Measurements from ENCODE around the gene OR51L1.
"Not testable (repeated sequence)": the region's sequence is repeated elsewhere in the genome, so short reads cannot be mapped to it uniquely, and the experiment has no call there.

Gene OR51L1, protein sequence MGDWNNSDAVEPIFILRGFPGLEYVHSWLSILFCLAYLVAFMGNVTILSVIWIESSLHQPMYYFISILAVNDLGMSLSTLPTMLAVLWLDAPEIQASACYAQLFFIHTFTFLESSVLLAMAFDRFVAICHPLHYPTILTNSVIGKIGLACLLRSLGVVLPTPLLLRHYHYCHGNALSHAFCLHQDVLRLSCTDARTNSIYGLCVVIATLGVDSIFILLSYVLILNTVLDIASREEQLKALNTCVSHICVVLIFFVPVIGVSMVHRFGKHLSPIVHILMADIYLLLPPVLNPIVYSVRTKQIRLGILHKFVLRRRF

DNA sequence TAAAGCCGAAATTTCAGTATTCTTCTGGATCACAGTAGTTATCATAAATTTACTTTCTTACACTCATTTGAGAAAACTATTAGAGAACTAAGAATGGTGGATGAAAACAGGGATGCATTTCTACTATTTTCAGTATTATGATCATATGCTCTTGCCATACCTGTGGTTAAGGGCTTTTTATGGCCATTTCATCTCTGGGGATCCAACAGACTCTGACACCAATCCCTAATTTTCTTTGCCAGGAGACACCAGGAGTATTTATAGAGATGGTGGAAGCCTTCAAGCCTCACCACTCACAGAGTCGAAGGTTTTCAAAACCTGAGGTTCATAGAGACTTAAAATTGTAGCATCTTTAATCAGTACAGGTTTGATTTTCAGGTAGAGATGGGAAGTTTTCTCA lies at the start of gene OR51L1:
TSS of gene OR51L1 (plus strand) at position 301 of the 400 bp plus-strand sequence. CDS start 4,132 bp downstream, outside the sequence.
- no peak for DNase-seq

DNA sequence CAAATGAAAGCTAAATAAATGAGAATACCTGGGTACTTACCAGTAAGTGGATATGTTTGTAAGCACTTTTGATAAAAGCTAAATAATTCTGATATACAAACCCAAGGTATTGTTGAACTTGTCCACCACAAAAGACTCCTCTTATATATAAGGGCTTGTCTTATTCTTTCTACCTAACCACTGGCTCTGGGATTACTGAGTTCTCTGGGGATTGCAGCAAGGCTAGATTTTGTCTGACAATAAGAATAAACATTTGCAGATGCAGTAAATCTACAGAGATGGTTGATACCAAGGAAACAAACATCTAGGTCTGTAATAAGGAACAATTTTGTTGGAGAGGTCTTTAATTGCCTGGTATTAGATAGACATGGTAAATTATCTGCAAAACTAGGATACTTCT lies 47.1 kb upstream of the OR51L1 start, which contains the start of gene OR51A4:
TSS of gene OR51A4 (minus strand) at position 101 of the 400 bp plus-strand sequence. CDS start 505 bp downstream, outside the sequence.
- no peak for DNase-seq

DNA sequence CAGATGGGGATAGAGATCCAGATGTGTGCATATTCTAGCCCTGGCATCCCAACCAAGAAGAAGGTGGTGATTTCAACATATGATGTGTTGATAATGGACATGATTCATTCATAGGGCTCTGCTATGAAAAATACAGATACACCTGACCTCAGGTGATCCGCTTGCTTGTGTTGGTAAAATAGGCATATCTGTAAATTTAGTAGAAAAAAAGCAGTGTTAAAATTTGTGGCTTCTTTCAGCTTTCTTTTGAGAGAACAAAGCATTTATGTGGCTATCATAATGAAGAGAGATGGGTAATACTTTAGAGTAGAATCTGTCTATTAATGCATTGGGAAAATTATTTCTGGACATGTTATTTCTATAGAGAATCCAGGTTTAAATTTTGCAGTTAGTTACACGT lies 39.0 kb upstream of the OR51L1 start, which contains the start of gene OR51A2:
TSS of gene OR51A2 (minus strand) at position 101 of the 400 bp plus-strand sequence. CDS start at position 101, 0 bp downstream.
- DNase-seq = not testable (repeated sequence)

DNA sequence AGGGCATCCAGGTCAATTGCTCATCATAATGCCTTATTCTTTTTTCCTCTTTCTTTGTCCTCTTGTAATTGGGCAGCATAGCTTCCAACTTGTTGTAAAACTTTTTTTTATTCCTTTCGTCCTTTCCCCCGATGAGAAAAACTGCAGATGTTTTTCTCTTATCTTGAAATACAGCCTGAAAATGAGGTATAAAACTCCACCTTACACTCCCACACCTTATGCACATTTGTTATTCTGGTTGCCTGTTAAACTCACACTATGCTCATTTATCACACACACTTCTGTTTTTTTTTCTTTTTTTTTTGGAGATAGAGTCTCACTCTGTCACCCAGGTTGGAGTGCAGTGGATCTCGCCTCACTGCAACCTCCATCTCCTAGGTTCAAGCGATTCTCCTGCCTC lies 37.3 kb upstream of the OR51L1 start:
- no peak for DNase-seq

DNA sequence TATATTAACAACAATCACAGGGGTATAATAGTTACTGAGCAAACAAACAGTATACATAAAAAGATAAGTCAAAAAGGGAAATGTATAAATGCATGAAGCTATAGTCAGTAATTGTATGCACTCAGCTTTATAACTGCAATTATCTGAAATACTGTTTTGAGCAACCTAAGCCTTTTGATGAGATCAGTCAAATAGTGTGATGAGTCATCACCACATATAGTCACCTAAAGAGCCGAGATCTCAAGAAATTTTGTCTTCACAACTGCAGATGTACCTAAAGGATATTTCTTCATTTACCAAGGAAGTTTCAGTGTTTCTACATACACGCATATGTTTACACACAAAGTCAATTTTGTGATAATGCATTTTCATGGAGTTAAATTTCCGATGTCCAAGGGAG lies 33.8 kb upstream of the OR51L1 start:
- no peak for DNase-seq

DNA sequence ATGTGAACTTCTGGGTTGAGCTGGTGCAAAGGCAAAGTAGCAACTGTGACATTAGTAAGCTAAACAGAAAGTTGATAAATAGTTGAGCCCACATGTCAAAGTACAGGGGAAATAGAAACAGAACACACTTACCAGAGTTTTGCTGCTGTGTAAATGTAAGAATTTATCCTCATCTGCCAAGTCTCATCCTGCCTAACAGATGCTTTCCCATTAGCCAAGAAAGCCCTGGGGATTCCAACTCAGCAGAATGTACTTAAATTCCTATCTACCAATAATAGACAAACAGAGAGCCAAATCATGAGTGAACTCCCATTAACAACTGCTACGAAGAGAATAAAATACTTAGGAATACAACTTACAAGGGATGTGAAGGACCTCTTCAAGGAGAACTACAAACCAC lies 31.8 kb upstream of the OR51L1 start:
- no peak for DNase-seq

DNA sequence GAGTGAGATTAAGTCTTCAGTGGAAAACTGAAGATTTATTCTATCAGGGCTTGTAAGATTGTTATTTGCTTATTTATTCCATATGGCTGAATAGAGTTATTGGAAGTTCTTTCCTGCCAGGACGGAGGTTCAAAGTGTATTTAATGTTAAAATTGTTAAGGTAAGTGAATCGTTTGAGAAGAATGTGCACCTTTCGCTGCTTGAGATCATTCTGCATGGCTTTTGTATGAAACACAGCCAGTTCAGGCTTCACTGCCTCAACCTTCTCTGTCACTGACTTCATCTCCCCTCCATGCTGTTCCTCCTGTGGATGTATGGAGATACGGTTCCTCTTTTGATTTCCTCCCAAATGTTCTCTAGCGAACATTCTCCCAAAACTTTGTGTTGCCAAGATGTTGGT lies 19.2 kb upstream of the OR51L1 start:
- no peak for DNase-seq

DNA sequence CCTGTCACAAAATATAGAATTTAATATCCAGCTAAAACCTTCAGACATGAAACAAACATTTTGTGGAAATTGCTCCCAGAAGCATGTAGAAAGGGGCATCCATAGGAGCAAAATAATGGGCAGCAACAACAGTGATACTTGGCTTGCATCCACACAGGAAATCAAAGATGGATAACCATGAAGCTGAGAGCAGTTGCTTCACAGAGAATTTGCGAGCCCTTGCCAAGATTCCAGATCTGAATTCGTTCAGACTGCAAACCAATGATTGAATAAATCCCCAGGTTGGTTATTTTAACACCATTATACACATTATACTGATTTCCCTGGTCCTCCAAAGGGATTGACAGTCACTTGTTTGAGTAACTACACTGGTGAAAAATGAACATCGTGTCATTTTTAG lies 15.6 kb upstream of the OR51L1 start:
- DNase-seq = no peak

DNA sequence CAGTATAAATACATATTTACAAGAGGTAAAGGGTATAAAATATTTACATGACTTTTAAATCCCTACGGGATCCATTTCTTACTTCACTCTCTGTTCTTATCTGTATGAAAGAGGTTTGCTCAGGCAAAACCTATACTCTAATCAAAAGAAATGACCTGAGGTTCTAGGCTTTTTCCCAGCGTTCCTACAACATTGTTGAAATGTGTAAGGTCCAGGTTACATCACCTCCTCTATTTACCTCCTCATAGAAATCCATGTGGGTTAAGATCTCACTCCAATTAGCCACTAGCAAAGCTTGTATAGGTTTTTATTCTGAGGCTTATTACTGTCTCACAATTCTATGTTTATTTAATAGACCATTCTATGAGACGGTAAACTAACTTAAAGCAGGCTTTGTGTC lies 12.0 kb upstream of the OR51L1 start:
- no peak for DNase-seq

DNA sequence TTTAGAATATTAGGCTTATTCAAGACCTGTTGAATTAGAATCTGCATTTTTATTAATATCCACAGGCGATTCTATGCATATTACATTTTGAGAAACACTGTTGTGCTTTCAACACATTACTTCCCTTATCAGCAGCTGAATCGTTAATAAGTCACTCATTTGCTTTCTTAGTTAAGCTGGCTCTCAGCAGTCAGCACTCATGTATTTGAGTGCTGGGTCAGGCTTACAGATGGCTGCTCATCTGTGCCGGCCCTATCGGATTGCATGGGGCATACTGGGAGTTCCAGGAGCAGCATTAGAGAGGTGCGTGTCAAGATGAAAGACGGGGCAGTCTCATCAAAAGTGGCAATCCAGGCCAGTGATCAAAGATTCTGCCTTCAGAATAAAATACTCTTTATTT lies 10.8 kb upstream of the OR51L1 start:
- no peak for DNase-seq

DNA sequence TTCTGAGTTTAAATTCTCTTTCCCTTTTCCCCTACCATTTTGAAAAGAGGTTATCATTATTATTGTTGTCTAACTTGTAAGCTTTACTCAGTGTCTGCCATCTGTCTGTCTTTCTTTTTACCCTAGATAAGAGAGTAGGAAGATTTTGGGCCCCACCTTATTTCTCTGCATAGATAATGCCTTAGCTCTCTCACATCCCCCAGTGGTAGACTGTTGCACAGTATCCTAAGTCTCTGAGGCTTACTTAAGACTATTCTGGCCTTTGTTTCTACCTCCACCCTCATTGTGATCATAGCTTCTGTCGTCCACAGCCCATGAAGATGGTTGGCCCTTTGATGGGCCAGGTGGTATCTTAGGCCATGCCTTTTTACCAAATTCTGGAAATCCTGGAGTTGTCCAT lies 3.6 kb upstream of the OR51L1 start:
- no peak for DNase-seq

DNA sequence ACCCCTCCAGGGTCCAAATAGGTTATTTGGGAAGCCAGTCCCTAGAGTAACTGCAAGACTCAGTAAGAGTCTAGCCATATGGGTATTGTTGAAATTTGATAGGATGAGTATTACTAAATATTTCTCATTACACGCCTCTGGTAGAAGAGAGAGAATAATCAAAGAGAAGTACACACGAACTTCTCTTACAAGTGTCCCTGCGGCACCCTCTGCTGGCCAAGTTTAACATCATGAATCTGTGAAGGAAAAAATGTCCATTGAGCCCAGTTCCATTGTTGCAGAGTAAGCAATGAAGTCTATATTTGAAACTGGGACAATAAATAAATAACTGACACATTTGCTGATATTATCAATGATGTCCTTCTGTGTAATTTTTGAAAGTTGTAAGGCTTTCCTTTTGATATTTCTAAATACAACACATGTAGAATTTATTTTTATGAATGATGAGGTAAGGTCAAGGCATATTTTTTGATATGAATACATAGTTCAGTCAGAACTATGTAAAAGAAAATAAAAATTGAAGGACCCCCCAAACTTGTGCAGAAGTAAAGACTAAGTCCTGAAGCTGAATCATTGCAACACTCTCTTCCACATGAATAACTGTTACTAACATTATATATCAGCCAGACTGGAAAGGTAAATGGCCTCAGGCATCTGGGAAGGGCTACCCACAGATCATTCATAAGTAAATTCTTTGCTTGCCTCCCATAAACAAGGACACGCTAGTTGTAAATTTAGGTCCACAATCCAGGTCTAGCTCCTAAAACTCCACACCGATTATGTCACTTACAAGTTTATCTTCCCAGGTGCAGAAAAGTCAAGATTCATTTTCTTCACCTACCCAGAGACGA lies 10.0 kb downstream of the OR51L1 start:
- DNase-seq = peak in 23 of 51 donors; percentile 1 to 59 (median 21)

DNA sequence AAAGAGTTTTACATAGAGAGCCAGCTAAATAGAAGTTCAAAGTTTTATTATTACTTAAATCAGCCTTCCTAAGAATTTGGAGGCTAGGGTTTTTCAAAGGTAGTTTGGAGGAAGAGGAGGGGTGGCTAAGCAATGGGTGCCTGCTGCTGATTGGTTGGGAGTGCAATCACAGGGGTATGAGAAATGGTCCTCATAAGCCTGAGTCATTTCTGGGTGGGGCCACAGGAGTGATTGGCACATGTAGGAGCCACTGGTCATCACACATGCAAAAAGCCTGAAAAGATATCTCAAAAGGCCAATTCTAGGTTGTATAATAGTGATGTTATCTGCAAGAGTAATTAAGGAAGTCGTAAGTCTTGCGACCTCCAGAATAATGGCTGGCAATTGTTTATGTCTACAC lies 12.9 kb downstream of the OR51L1 start:
- DNase-seq = no peak

DNA sequence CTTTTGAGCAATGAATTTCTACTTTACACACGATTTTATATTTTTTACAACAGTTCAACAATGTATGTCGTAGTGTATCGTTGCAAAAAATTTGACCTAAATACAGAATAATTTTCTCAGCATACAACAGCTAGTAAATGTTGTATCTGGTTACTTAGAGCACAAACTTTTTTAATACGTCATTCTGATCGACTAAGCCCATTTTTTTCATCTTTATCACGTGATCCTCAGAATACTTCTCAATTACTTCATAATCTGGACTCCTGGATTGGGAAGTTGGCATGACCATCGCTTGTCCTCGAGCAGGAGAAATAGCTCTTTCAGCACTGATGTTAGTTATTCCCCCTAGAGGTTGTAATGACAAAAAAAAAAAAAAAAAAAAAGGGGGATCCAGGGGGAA lies 16.6 kb downstream of the OR51L1 start:
- DNase-seq = no peak

DNA sequence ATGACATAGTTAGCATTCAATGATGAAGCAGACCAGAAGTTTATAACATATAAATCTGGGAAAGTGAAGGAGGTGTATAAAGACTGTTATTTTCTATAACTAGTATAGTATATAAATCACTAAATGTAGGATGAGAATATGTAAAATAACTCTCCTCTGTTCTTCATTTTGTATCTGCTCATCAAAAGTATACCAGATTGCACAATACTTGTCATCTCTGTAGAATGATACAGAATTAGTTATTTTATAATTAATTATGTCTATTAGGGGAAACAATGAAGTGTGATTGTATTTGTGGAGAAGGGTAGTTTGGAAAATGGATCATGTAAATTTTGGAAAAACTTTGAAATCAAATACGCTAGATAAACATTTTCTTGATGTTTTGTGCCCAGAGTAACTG lies 18.4 kb downstream of the OR51L1 start:
- no peak for DNase-seq

DNA sequence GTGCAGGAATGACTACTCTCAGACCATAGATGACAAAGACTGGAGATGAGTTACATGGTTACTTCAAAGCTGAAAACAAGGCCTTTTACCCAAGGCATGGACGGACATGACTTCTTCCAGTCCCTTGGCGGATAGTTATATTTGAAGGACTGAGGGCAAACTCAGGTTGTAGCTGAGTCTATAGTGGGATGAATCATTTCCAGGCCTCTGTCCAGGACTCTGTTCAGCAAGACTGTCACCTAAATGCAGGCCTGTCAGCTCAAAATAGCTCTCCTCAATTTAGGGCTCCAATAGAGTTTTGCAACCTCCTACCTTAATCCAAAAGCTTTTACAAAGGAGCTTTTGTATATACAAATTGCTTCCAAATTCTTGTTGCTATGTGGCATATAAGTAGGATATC lies 27.3 kb downstream of the OR51L1 start:
- DNase-seq = no peak

DNA sequence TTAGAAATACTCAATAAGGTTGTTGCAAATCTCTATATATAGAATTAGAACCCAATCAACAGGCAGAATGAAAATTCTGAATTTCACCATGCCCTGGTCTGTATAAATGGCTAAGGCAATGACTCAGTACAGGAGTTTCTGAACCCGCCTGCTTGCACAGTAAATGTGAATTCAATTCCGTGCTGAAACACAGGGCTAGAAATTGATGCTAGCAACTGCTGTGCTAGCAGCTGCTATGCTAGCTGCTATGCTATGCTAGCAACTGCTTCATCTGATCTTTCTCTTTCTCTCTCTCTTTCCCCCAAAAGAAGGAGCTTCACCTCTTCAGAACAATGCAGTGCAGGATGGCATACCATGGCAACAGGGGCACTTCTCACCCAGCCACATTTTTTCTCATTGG lies 42.0 kb downstream of the OR51L1 start:
- no peak for DNase-seq

DNA sequence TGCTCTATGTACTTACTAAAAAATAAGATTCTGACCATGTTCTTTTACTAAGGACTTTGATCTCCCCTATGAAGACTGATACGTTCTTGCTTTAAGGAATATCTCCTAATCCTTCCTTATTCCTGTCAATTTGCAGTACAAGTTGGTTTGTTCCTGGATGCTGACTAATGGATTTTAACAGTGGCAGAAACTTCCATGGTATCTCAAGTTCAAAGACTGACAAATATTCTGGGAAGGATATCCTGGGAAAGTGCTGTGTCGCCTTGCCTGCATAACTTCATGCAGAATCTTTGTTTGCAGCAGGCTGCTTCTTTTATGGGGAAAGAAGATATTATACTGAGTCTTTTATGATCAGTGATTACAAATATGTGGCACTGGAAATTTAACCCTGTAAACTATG lies 43.3 kb downstream of the OR51L1 start:
- DNase-seq = no peak

DNA sequence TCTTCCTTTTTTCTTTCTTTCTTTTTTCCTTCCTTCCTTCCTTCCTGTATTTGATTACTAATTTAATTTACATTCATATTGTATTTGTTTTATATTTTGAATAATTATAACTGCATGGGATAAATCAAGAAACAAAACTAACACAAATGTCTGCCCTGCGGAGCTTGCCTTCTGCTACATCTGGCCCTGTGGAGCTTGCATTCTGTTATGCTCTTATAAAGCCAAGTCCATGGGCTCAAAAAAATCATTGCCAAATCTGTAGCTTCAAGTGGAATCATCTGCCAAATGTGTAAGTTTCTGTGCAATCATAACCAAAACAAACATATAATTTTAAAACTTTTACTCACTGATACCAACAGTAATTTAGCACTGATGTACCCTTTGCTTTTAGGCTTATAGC lies 43.7 kb downstream of the OR51L1 start:
- no peak for DNase-seq

DNA sequence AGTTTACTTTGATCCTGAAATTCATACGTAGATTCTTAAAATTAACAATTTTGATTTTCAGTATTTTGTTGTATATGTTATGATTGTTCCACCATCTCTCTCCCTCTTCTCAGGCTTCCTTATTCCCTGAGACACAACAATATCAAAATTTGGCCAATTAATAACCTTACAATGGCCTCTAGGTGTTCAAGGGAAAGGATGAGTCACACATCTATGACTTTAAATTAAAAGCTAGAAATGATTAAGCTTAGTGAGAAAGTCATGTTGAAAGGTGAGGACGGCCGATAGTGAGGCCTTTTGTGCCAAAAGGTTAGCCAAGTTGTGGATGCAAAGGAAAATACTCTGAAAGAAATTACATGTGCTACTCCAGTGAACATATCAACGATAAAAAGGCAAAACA lies 46.2 kb downstream of the OR51L1 start:
- DNase-seq = no peak

DNA sequence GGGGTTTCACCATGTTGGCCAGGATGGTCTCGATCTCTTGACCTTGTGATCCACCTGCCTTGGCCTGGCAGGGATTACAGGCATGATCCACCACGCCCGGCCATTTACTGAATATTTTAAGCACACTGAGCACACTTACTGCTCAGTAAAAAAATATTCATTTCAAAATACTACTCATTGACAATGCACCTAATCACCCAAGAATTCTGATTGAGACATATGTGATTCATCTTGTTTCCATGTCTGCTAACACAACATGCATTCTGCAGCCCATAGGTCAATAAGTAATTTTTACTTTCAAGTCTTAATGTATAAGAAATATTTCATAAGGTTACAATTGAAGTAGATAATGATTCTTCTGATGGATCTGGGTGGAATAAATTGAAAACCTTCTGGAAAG lies 47.4 kb downstream of the OR51L1 start:
- no peak for DNase-seq

DNA sequence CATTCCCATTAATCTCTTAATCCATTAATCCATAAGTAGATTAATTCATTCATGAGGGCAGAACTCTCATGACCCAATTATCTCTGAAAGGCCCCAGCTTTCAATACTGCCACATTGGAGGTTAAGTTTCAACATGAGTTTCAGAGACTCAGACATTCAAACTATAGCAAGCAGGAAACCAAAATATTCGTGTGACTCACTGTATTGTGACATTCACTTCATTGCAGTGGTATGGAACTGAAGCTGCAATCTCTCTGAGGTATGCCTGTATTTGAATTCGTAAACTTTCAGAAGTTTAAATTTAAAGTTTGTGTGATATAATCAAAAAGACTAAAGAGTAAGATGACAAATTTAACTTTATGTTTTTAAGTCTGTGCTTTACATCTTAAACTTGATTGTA lies 48.7 kb downstream of the OR51L1 start:
- DNase-seq = no peak

DNA sequence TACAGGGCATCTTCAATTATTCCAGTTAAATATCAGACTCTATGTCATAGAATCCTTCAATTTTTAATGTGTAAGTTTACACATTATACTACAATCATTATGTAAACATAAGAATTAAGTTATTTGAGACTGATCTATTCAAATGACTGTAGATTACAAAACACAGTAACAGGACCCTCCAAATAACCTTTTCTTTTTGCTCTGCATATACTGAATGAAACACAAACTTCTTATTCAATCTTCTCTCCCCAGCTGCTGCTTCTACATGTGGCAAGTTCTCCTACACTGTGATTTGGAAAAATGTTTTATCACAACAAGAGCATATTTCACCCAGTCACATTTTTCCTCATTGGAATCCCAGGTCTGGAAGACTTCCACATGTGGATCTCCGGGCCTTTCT lies 51.6 kb downstream of the OR51L1 start, which contains the start of gene OR52J3:
TSS of gene OR52J3 (plus strand) at position 301 of the 400 bp plus-strand sequence. CDS start at position 301, 0 bp downstream.
- no peak for DNase-seq
